Keratinocyte (primary cell): ENCODE results near the gene TMEM17.

Experiments used
- CTCF ChIP-seq, 3 experiments: IDR thresholded peaks in 1 of 3; conservative IDR thresholded peaks in 1 of 3; optimal IDR thresholded peaks in 1 of 3; 2 replicates in 2 of 3; 3 replicates in 1 of 3; pipeline versions ENCODE3 to v1.5.1; 2011; ENCODE audit warnings: low read length in 3 of 3, mild to moderate bottlenecking in 3 of 3, moderate library complexity in 2 of 3, control low read depth in 1 of 3, inconsistent platforms in 1 of 3; ENCODE audit not compliant: insufficient read depth in 2 of 3; ENCODE audit errors: extremely low read depth in 1 of 3
- EZH2 ChIP-seq: IDR thresholded peaks from one replicate; pipeline ENCODE4 v1.6.1; 2012; ENCODE audit warnings: inconsistent platforms, mild to moderate bottlenecking, low read length, moderate library complexity

- TF ChIP-seq EZH2 (no peak), CTCF (optimal IDR thresholded peaks at IDR 0.05 in 1 of 3, IDR thresholded peaks at IDR 0.05 in 1 of 3, conservative IDR thresholded peaks at IDR 0.05 in 1 of 3; ENCODE audit: extremely low read depth in 1 of 3, insufficient read depth in 2 of 3, low read length in 3 of 3) (no peak)
Measured at GRCh38 chr2:62531594-62531993, 25.6 kb upstream of the TMEM17 start.
